DOHH2 (cell line): ENCODE results near the gene SLIT1.

Experiments
- H3F3A ChIP-seq: fragments of 200-600 bp; sonication (generic), shearing (Covaris generic); 2 replicates; pipeline ENCODE4 v1.6.0; 2016; ENCODE audit warnings: antibody characterized with exemption, mild to moderate bottlenecking; ENCODE audit not compliant: control insufficient read depth, insufficient read depth
- H3K27ac ChIP-seq: fragments of 200-600 bp; sonication (generic); 2 replicates; pipeline ENCODE4 v1.5.1; 2014; ENCODE audit warnings: low read depth, mild to moderate bottlenecking, low read length, moderate library complexity
- H3K27me3 ChIP-seq: fragments of 200-600 bp; sonication (generic); 2 replicates; pipeline ENCODE4 v1.6.1; 2014; ENCODE audit warnings: mild to moderate bottlenecking, low read length, mixed read lengths; ENCODE audit not compliant: control insufficient read depth
- H3K36me3 ChIP-seq: fragments of 200-600 bp; sonication (generic); 2 replicates; pipeline ENCODE4 v1.6.1; 2014; ENCODE audit warnings: mild to moderate bottlenecking, low read length, moderate library complexity, mixed read lengths; ENCODE audit not compliant: control insufficient read depth
- H3K4me1 ChIP-seq: fragments of 200-600 bp; sonication (generic); 2 replicates; pipeline ENCODE4 v1.6.1; 2014; ENCODE audit warnings: mild to moderate bottlenecking, low read length, mixed read lengths; ENCODE audit not compliant: control insufficient read depth
- H3K4me2 ChIP-seq: fragments of 200-600 bp; sonication (generic); 2 replicates; pipeline ENCODE4 v1.6.0; 2014; ENCODE audit warnings: mild to moderate bottlenecking, low read length, moderate library complexity
- H3K4me3 ChIP-seq: fragments of 200-600 bp; sonication (generic); 2 replicates; pipeline ENCODE4 v1.5.1; 2014; ENCODE audit warnings: mild to moderate bottlenecking, low read length, mixed read lengths
- H3K79me2 ChIP-seq: fragments of 200-600 bp; sonication (generic); 2 replicates; pipeline ENCODE4 v1.6.1; 2014; ENCODE audit warnings: mild to moderate bottlenecking, low read length, mixed read lengths; ENCODE audit not compliant: control insufficient read depth
- H3K9me2 ChIP-seq: fragments of 200-600 bp; sonication (generic); replicated peaks from 2 replicates; pipeline ENCODE4 v1.6.1; 2014; ENCODE audit warnings: mild to moderate bottlenecking, low read length, mixed read lengths; ENCODE audit not compliant: control insufficient read depth
- H3K9me3 ChIP-seq: fragments of 200-600 bp; sonication (generic); 2 replicates; pipeline ENCODE4 v1.6.1; 2014; ENCODE audit warnings: antibody characterized with exemption, low read length, mixed read lengths; ENCODE audit not compliant: control insufficient read depth, insufficient read depth
- H4K20me1 ChIP-seq: fragments of 200-600 bp; sonication (generic); 2 replicates; pipeline ENCODE4 v1.6.0; 2014; ENCODE audit warnings: low read depth, mild to moderate bottlenecking, antibody characterized with exemption, low read length, moderate library complexity; ENCODE audit not compliant: control insufficient read depth, insufficient read depth
- EZH2phosphoT487 ChIP-seq: fragments of 200-600 bp; sonication (generic); IDR thresholded peaks from 2 replicates; pipeline ENCODE4 v1.6.1; 2017; ENCODE audit warnings: borderline replicate concordance, mild to moderate bottlenecking, antibody characterized with exemption, low read length, moderate library complexity, mixed read lengths
- TF ChIP-seq, protein P1 (sequence below): fragments of 200-600 bp; sonication (generic); IDR thresholded peaks from one replicate; pipeline ENCODE4 v1.5.1; 2014; ENCODE audit warnings: antibody characterized with exemption, mild to moderate bottlenecking, low read depth, low read length; ENCODE audit not compliant: poor library complexity, severe bottlenecking

SLIT1 gene

DNA sequence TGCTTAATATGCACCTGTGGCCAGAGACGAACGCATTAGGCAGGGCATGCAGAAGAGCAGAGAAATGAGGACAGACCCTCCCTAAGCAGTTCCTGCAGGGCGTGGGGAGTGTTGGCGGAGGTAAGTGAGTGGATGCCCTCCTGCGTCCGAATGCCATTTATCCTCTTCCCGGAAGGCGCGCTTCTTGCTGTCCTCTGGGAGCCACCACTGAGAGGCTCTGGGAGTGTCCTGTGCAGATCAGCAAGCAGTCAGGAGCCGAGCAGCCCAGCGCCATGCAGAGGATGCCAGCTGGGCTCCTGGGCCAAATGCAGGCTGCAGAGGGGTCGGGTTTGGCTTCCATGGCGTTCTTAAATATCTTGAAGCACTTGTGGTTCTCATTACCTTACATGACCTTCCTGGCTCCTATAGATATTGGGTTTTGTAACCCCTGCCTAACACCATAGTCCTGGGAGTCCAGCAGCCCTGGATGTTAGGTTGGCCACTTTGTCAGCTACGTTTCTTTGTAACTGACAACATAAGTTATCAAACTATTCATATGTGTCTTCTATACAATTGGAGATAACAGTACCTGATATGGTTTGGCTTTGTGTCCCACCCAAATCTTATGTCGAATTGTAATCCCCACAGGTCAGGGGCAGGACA lies 30.0 kb upstream of the SLIT1 start:
- Histone ChIP-seq H3K27ac (no peak overlapping the region), H3K9me2 (no peaks in the 10 kb centered on the region), H3K36me3 (no peaks in the 10 kb centered on the region; the same call in 1 of the 2 replicates), H3K4me2 (no peak overlapping the region), H3K9me3 (no peaks in the 10 kb centered on the region), H3K27me3 (no peaks in the 10 kb centered on the region), H3F3A (no peaks in the 10 kb centered on the region; the same call in 1 of the 2 replicates), H3K79me2 (no peaks in the 10 kb centered on the region), H3K4me3 (no peak overlapping the region), H4K20me1 (no peaks in the 10 kb centered on the region), H3K4me1 (peaks cover 5% of the 10 kb centered on the region; the same call in 1 of the 2 replicates)
- no peak for TF ChIP-seq EZH2phosphoT487
- TF ChIP-seq, protein P1, sequence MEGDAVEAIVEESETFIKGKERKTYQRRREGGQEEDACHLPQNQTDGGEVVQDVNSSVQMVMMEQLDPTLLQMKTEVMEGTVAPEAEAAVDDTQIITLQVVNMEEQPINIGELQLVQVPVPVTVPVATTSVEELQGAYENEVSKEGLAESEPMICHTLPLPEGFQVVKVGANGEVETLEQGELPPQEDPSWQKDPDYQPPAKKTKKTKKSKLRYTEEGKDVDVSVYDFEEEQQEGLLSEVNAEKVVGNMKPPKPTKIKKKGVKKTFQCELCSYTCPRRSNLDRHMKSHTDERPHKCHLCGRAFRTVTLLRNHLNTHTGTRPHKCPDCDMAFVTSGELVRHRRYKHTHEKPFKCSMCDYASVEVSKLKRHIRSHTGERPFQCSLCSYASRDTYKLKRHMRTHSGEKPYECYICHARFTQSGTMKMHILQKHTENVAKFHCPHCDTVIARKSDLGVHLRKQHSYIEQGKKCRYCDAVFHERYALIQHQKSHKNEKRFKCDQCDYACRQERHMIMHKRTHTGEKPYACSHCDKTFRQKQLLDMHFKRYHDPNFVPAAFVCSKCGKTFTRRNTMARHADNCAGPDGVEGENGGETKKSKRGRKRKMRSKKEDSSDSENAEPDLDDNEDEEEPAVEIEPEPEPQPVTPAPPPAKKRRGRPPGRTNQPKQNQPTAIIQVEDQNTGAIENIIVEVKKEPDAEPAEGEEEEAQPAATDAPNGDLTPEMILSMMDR = no peak

DNA sequence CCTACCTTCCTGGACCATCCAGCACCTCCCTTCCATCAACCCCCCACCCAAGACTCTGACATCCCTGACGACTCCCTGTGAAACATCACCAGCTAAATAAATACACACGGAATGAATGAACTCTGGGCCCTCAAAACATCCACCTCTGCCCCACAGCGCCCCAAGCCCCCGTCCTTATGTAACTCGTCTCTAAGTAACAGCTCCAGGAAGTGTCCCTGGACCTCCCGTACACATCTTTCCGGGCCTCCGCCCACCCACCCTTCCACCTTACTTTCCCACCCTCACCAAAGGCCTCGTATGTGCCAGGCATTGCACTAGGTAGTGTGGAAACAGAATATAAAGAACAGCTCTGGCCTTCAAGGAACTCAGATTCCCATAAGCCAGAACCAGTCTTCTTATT lies 27.7 kb upstream of the SLIT1 start:
- Histone ChIP-seq H3K9me2 (no peaks in the 10 kb centered on the region), H3F3A (no peaks in the 10 kb centered on the region; the same call in 1 of the 2 replicates), H3K9me3 (no peaks in the 10 kb centered on the region), H3K4me2 (no peak overlapping the region), H4K20me1 (no peaks in the 10 kb centered on the region), H3K4me3 (no peak overlapping the region), H3K27ac (no peak overlapping the region), H3K36me3 (no peaks in the 10 kb centered on the region), H3K4me1 (peaks cover 5% of the 10 kb centered on the region), H3K27me3 (no peaks in the 10 kb centered on the region), H3K79me2 (no peaks in the 10 kb centered on the region)
- TF ChIP-seq EZH2phosphoT487 = no peak

DNA sequence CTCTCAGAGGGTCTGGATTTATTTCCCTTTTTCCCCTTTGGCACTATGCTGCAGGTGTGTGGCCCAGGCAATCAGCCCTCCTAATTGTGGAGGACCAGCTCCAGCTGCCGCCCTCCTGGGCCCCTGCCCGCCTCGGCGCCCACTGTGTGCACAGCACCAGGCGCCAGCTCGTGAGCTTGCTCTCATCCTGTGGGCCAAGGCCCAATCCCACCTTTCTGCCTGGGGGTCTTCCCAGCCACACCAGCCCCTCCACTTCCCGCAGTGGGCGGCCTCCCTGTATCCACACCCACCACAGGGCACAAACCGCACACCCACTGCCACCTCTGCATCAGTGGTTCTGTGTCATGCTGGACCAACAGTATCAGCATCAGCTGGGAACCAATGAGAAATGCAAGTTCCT lies 25.5 kb upstream of the SLIT1 start:
- Histone ChIP-seq H3K27ac (no peak overlapping the region), H3K79me2 (no peaks in the 10 kb centered on the region), H3K4me1 (peaks cover 13% of the 10 kb centered on the region), H3K4me2 (no peak overlapping the region), H3K36me3 (no peaks in the 10 kb centered on the region), H3K9me2 (no peaks in the 10 kb centered on the region), H3K27me3 (0 out of 2 replicates have a peak, but pooled peaks cover 7% of the 10 kb centered on the region), H3K4me3 (no peak overlapping the region), H3F3A (no peaks in the 10 kb centered on the region; the same call in 1 of the 2 replicates), H4K20me1 (no peaks in the 10 kb centered on the region), H3K9me3 (no peaks in the 10 kb centered on the region)
- TF ChIP-seq, protein P1 = no peak
- no peak for TF ChIP-seq EZH2phosphoT487

DNA sequence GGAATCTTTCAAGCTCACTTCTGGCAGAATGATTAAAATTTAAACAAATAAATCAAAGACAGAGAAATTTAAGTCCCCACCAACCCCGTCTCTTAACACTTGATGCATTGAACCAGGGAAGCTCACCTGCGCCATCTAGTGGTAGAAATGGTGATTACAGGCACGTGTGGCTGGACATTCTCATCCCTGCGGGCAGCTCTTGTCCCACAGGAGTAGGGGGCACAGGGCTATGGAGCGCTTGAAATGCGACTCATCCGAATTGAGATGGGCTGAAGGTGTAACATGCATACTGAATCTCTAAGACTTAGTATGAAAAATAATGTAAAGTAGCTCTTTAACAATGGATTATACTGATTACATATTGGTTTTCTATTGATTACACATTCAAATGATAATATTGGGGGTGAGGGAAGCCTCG lies 24.8 kb upstream of the SLIT1 start:
- TF ChIP-seq, protein P1 = peak; percentile 96
- TF ChIP-seq EZH2phosphoT487 = no peak
- Histone ChIP-seq H3K79me2 (no peaks in the 10 kb centered on the region), H3K4me2 (no peak overlapping the region), H3K9me3 (no peaks in the 10 kb centered on the region), H3K4me1 (peaks cover 13% of the 10 kb centered on the region), H3K4me3 (no peak overlapping the region), H3K9me2 (no peaks in the 10 kb centered on the region), H4K20me1 (no peaks in the 10 kb centered on the region), H3K36me3 (no peaks in the 10 kb centered on the region), H3F3A (no peaks in the 10 kb centered on the region; the same call in 1 of the 2 replicates), H3K27ac (no peak overlapping the region), H3K27me3 (0 out of 2 replicates have a peak, but pooled peaks cover 7% of the 10 kb centered on the region)
